Osteocyte (in vitro differentiated cells): Measurements from ENCODE around the gene ITGAL. TPM values are rescaled to one million over a fixed set of nuclear protein-coding genes. Genes with fewer than 3 reads are reported as not detected.

Source experiments
- DNase-seq: peaks from one replicate; pipeline ENCODE4 v3.0.0; 2021; ENCODE audit warnings: mixed read lengths; ENCODE audit not compliant: unreplicated experiment; ENCODE audit errors: extremely low spot score
- H3K27ac Mint-ChIP-seq: one replicate; pipeline ENCODE4 v1.8.0; 2021; ENCODE audit warnings: mild to moderate bottlenecking, mixed read lengths; ENCODE audit not compliant: unreplicated experiment
- H3K27me3 Mint-ChIP-seq: one replicate; pipeline ENCODE4 v1.8.0; 2021; ENCODE audit warnings: mixed read lengths; ENCODE audit not compliant: unreplicated experiment
- H3K36me3 Mint-ChIP-seq: one replicate; pipeline ENCODE4 v1.8.0; 2021; ENCODE audit warnings: mixed read lengths; ENCODE audit not compliant: unreplicated experiment
- H3K4me1 Mint-ChIP-seq: one replicate; pipeline ENCODE4 v1.8.0; 2021; ENCODE audit warnings: mixed read lengths; ENCODE audit not compliant: unreplicated experiment
- H3K4me3 Mint-ChIP-seq: one replicate; pipeline ENCODE4 v1.8.0; 2021; ENCODE audit warnings: mild to moderate bottlenecking, moderate library complexity, mixed read lengths; ENCODE audit not compliant: unreplicated experiment
- H3K9me3 Mint-ChIP-seq: one replicate; pipeline ENCODE4 v1.8.0; 2021; ENCODE audit warnings: mixed read lengths; ENCODE audit not compliant: unreplicated experiment
- total RNA-seq: library from RNA; stranded (reverse); gene quantifications from 2 replicates; pipeline ENCODE4 v1.2.1, GENCODE V29; 2021
- TF ChIP-seq, protein P1 (sequence below): fragments of 200-600 bp; sonication (generic); IDR thresholded peaks from 2 replicates; pipeline ENCODE4 v1.5.0; 2021; ENCODE audit warnings: antibody characterized with exemption, mild to moderate bottlenecking, moderate library complexity

ITGAL gene
- total RNA-seq, 1 donor from 2014 or later, result not detected

DNA sequence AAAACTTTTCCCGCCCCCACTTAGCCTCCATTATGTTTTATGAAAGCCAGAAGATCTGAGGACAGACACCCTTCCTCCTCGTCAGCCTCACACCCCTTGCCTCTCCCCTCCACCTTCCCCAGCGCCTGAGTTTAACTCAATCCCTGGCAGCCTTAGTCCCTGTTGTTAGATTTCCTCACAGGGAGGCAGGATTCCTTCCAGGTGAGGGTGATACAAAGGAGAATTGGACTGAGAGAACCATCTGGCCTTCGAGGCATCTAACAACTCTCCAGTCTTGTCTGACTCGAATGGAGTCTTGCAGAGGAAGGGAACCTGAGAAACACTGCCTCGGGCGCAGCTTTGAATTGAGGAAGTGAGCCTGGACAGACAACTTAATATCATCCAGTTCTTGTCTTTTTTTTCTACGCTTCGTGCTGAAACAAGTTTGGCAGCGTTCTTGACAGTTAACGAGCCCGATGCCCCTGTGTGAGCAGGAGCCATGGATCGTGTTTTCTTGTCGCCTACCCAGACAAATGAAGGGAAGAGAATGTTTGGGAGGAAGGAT lies 55.2 kb downstream of the ITGAL start:
- Mint-ChIP-seq H3K9me3 (no peaks in the 10 kb centered on the region), H3K4me3 (peak overlapping the region; percentile 73), H3K27ac (peak overlapping the region; percentile 96), H3K36me3 (peaks cover 3% of the 10 kb centered on the region), H3K4me1 (peaks cover 19% of the 10 kb centered on the region), H3K27me3 (no peaks in the 10 kb centered on the region)
- no peak for DNase-seq
- TF ChIP-seq, protein P1, sequence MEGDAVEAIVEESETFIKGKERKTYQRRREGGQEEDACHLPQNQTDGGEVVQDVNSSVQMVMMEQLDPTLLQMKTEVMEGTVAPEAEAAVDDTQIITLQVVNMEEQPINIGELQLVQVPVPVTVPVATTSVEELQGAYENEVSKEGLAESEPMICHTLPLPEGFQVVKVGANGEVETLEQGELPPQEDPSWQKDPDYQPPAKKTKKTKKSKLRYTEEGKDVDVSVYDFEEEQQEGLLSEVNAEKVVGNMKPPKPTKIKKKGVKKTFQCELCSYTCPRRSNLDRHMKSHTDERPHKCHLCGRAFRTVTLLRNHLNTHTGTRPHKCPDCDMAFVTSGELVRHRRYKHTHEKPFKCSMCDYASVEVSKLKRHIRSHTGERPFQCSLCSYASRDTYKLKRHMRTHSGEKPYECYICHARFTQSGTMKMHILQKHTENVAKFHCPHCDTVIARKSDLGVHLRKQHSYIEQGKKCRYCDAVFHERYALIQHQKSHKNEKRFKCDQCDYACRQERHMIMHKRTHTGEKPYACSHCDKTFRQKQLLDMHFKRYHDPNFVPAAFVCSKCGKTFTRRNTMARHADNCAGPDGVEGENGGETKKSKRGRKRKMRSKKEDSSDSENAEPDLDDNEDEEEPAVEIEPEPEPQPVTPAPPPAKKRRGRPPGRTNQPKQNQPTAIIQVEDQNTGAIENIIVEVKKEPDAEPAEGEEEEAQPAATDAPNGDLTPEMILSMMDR, result no peak

DNA sequence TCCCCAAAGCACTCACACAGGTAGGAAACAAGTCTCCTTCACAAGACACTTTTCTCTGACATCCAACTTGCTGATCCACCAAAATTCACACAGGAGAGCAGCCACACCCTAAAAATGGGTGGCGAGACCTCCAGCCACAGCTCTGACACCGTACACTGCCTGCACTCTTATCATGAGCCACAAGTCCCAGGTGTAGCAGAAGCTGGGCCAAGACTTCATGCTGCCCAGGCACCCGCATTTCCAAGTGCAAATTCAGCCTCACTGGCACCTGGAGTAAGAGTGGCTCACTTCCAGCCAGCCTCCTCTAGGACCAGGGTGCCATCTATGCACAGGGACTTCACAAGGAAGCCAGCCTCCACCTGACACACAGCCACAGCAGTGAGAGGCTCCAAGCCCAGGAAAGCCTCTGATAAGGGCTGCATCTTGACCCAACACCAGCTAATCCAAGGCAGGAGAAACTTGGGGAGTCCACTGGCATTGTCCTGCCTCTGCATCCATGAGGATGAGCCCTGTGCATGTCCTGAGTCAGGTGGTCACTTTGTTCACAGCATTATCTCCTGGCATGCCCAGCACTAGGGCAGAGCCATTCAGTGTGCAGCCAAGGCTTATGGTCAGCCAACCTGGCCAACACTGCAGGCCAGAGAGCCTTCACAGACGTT lies 56.4 kb downstream of the ITGAL start:
- H3K9me3 Mint-ChIP-seq, result no peaks in the 10 kb centered on the region
- TF ChIP-seq, protein P1, result no peak
- no peaks in the 10 kb centered on the region for H3K27me3 Mint-ChIP-seq
- no peak overlapping the region for H3K27ac Mint-ChIP-seq
- peaks cover 23% of the 10 kb centered on the region for H3K4me1 Mint-ChIP-seq
- peaks cover 5% of the 10 kb centered on the region for H3K36me3 Mint-ChIP-seq
- no peak overlapping the region for H3K4me3 Mint-ChIP-seq
- no peak for DNase-seq

DNA sequence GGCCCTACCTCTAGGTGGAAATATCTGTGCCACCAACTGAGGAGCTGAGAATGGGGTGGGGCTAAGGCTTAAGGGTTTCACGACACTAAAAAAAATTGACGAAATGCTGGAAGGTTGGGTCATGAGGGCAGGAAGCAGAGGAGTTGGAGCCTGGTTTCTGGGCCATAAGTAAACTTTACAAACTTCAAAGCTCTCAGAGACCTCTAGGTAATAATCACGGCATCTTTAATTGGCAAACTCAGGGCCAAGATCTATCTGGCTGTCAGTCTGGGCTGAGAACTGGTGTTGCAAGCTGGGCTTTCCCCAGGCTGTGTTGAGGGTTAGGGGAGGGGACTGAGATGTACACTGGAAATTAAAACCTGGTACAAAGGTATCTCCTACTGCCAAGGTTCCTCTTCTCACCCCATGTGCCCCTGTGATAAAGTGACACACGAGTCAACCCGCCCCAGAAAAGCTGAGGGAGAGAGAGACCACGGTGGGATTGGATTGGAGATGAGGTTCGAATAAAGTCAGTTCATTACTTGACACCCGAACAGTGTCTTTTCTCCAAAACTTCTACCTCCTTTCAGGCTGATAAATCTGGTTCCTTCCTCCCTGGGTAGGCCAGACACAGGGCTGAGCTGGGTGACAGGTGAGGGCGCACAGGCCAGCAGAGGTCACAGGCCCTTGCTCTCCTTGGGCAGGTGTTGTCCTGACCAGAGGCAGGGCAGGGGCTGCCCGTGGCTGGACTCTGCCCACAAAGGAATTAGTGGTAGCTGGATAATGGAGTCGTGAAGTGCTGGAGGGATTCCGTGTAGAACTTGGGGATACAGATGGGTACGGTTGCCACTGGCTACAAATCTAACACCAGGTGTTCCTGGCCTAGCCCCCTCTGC lies 57.9 kb downstream of the ITGAL start:
- Mint-ChIP-seq H3K27ac (no peak overlapping the region), H3K27me3 (no peaks in the 10 kb centered on the region), H3K9me3 (no peaks in the 10 kb centered on the region), H3K4me3 (no peak overlapping the region), H3K36me3 (peaks cover 5% of the 10 kb centered on the region), H3K4me1 (peaks cover 24% of the 10 kb centered on the region)
- DNase-seq, result no peak
- TF ChIP-seq, protein P1, result no peak

DNA sequence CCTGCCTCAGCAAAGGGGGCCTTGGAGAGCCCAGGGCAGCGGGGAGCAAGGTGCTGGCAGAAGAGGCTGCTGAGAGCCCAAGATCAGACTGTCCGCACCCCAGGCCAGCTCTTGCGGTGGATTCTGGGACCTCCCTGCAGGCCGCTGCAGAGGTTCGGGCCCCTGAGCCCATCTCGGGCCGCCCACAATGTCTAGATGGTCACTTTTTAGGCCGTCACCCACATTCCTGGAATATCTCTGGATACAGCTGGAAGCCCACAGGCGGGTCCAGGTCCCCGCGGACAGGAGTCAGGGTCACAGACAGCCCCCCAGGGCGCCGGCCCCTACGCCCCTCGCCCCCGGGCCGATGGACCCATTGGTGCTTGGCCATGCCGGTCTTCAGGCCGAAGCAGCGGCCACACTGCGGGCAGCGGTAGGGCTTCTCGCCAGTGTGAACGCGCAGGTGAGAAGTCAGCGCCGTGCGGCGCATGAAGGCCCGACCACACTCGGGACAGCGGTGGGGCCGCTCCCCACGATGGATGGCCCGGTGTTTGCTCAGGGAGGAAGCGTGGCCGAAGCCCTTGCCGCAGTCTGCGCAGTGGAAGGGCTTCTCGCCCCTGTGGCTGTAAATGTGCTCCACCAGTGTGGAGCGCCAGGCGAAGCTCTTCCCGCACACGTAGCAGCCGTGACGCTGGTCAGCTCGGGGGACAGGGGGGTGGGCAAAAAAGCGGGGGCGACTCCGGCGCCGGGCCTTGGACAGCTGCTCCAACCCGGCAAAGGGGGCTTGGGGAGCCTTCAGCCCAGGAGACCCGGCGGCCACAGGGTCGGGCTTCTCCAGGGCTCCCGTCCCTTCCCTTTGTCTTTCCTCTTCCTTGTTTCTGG lies 60.0 kb downstream of the ITGAL start:
- peaks cover 3% of the 10 kb centered on the region for H3K36me3 Mint-ChIP-seq
- no peak for DNase-seq
- H3K27me3 Mint-ChIP-seq, result no peaks in the 10 kb centered on the region
- H3K4me1 Mint-ChIP-seq, result peaks cover 22% of the 10 kb centered on the region
- TF ChIP-seq, protein P1, result no peak
- H3K27ac Mint-ChIP-seq, result peak overlapping the region; percentile 47
- H3K9me3 Mint-ChIP-seq, result no peaks in the 10 kb centered on the region
- H3K4me3 Mint-ChIP-seq, result peak overlapping the region; percentile 45
